Measurements from ENCODE around the gene CD1E. TPM values are rescaled to one million over a fixed set of nuclear protein-coding genes. Genes with fewer than 3 reads are reported as not detected.

CD1E gene
- polyA plus RNA-seq, 1 of the 3 experiments (the other 2 are of a cell fraction) = not detected

- Histone ChIP-seq H2AFZ (ENCODE audit: low read depth) (no peak overlapping the region), H3K4me3 (ENCODE audit: low read depth in 2 of 2, low read length in 1 of 2) (no peak overlapping the region), H3F3A (replicated peaks; ENCODE audit: insufficient read depth) (no peaks in the 10 kb centered on the region), H4K20me1 (ENCODE audit: insufficient read depth) (no peaks in the 10 kb centered on the region), H3K9me2 (no peaks in the 10 kb centered on the region), H3K4me2 (no peak overlapping the region), H3K36me3 (replicated peaks in 1 of 2; ENCODE audit: control insufficient read depth in 1 of 2, insufficient read depth in 2 of 2, low read length in 1 of 2) (no peaks in the 10 kb centered on the region), H3K9ac (no peak overlapping the region), H3K9me3 (no peaks in the 10 kb centered on the region), H3K79me2 (ENCODE audit: insufficient read depth) (no peaks in the 10 kb centered on the region), H3K27ac (ENCODE audit: low read depth in 2 of 2, low read length in 1 of 2) (no peak overlapping the region), H3K27me3 (ENCODE audit: insufficient read depth) (peaks cover 12% of the 10 kb centered on the region), H3K4me1 (ENCODE audit: control insufficient read depth in 1 of 2, insufficient read depth in 2 of 2, low read depth in 1 of 2, low read length in 1 of 2) (no peaks in the 10 kb centered on the region)
- POLR2A ChIA-PET = no interaction called here
- CTCF ChIA-PET = no interaction called here
- TF ChIP-seq SIN3A (IDR thresholded peaks at IDR 0.05; ENCODE audit: borderline replicate concordance, low read depth, low read length) = no peak
- no peak for TF ChIP-seq USF2 (IDR thresholded peaks at IDR 0.05; ENCODE audit: borderline replicate concordance, low read depth, low read length)
- TF ChIP-seq YY1 (IDR thresholded peaks at IDR 0.05; ENCODE audit: low read depth) = no peak
- no peak for TF ChIP-seq RAD21 (IDR thresholded peaks at IDR 0.05; ENCODE audit: low read length)
- TF ChIP-seq MAX (IDR thresholded peaks at IDR 0.05; ENCODE audit: low read depth) = no peak
- 15% methylated on average over 3 of the region's 3 CpGs for WGBS (ENCODE audit: low lambda C conversion rate)
- no peak for DNase-seq
These were observed 25.3 kb upstream of the CD1E start for GRCh38 chr1:158328426-158328825.

- Histone ChIP-seq H3K9me2 (no peaks in the 10 kb centered on the region), H3K27ac (ENCODE audit: low read depth in 2 of 2, low read length in 1 of 2) (no peak overlapping the region), H3K9me3 (no peaks in the 10 kb centered on the region), H3K4me3 (ENCODE audit: low read depth in 2 of 2, low read length in 1 of 2) (no peak overlapping the region), H3K9ac (no peak overlapping the region), H2AFZ (ENCODE audit: low read depth) (no peak overlapping the region), H3K4me2 (no peak overlapping the region), H3K4me1 (ENCODE audit: control insufficient read depth in 1 of 2, insufficient read depth in 2 of 2, low read depth in 1 of 2, low read length in 1 of 2) (no peaks in the 10 kb centered on the region), H3K79me2 (ENCODE audit: insufficient read depth) (no peaks in the 10 kb centered on the region), H4K20me1 (ENCODE audit: insufficient read depth) (no peaks in the 10 kb centered on the region), H3K36me3 (replicated peaks in 1 of 2; ENCODE audit: control insufficient read depth in 1 of 2, insufficient read depth in 2 of 2, low read length in 1 of 2) (no peaks in the 10 kb centered on the region), H3F3A (replicated peaks; ENCODE audit: insufficient read depth) (no peaks in the 10 kb centered on the region), H3K27me3 (ENCODE audit: insufficient read depth) (peaks cover 12% of the 10 kb centered on the region)
- ChIA-PET CTCF (interaction anchor here (1.2 kb wide), 1 partner anchor 743 kb away, joined by 3 read pairs; no protein-coding TSS in a partner anchor), POLR2A (no interaction called here)
- WGBS (ENCODE audit: low lambda C conversion rate) = 0% methylated on average over 6 of the region's 7 CpGs
- no peak for DNase-seq
- TF ChIP-seq MAX (IDR thresholded peaks at IDR 0.05; ENCODE audit: low read depth) = no peak
- TF ChIP-seq POLR2AphosphoS5 (IDR thresholded peaks at IDR 0.05; ENCODE audit: low read depth, low read length) = no peak
- TF ChIP-seq SMC3 (IDR thresholded peaks at IDR 0.05; ENCODE audit: low read depth, low read length) = no peak
- no peak for TF ChIP-seq RXRA (IDR thresholded peaks at IDR 0.05; ENCODE audit: borderline replicate concordance, low read depth)
- TF ChIP-seq USF2 (IDR thresholded peaks at IDR 0.05; ENCODE audit: borderline replicate concordance, low read depth, low read length) = no peak
- TF ChIP-seq IRF3 (IDR thresholded peaks at IDR 0.05; ENCODE audit: low read depth, low read length) = no peak
- TF ChIP-seq SIN3A (IDR thresholded peaks at IDR 0.05; ENCODE audit: borderline replicate concordance, low read depth, low read length) = no peak
- TF ChIP-seq FOXJ3 (CRISPR knock-in tag; IDR thresholded peaks at IDR 0.05) = no peak
- no peak for TF ChIP-seq MXI1 (IDR thresholded peaks at IDR 0.05; ENCODE audit: low read depth, low read length)
- TF ChIP-seq ZBTB33 (IDR thresholded peaks at IDR 0.05; ENCODE audit: borderline replicate concordance, low read depth) = no peak
- no peak for TF ChIP-seq RFX5 (IDR thresholded peaks at IDR 0.05; ENCODE audit: low read length)
- TF ChIP-seq CHD2 (IDR thresholded peaks at IDR 0.05; ENCODE audit: low read length, partially characterized antibody) = no peak
- TF ChIP-seq NFIC (IDR thresholded peaks at IDR 0.05; ENCODE audit: borderline replicate concordance) = no peak
- TF ChIP-seq CTCF (IDR thresholded peaks at IDR 0.05) = no peak
- no peak for TF ChIP-seq GABPA (IDR thresholded peaks at IDR 0.05; ENCODE audit: low read depth)
- no peak for TF ChIP-seq EZH2phosphoT487 (IDR thresholded peaks at IDR 0.05; ENCODE audit: borderline replicate concordance, low read depth)
- no peak for TF ChIP-seq MEF2A (IDR thresholded peaks at IDR 0.05; ENCODE audit: borderline replicate concordance, low read depth)
These were observed 24.4 kb upstream of the CD1E start for GRCh38 chr1:158329300-158329699.
